DND-41 (cell line): ENCODE data around the gene AJAP1.

Experiments used
- ATAC-seq: fragments of 200-7000 bp; cut with Tn5 transposase; 3 replicates; pipeline ENCODE4 v1.9.1; 2021; ENCODE audit warnings: low read depth; ENCODE audit not compliant: insufficient read depth
- DNase-seq: peaks from one replicate; pipeline ENCODE4 v3.0.0-alpha.2; 2020
- H2AFZ ChIP-seq: 2 replicates; pipeline ENCODE4 v1.6.0; 2012; ENCODE audit warnings: low read depth, low read length
- H3K27ac ChIP-seq: 2 replicates; pipeline ENCODE4 v1.5.1; 2012; ENCODE audit warnings: low read length, inconsistent platforms
- H3K27me3 ChIP-seq: fragments of 200-600 bp; sonication (generic); 2 replicates; pipeline ENCODE4 v1.6.0; 2012; ENCODE audit warnings: low read length, mild to moderate bottlenecking, inconsistent platforms; ENCODE audit not compliant: insufficient read depth, poor library complexity
- H3K36me3 ChIP-seq: 2 replicates; pipeline ENCODE4 v1.5.1; 2012; ENCODE audit warnings: low read length, inconsistent platforms; ENCODE audit not compliant: insufficient read depth
- H3K4me1 ChIP-seq: 2 replicates; pipeline ENCODE4 v1.5.1; 2012; ENCODE audit warnings: mild to moderate bottlenecking, low read length; ENCODE audit not compliant: insufficient read depth
- H3K4me2 ChIP-seq: 2 replicates; pipeline ENCODE4 v1.6.0; 2012; ENCODE audit warnings: mild to moderate bottlenecking, moderate library complexity, low read length, inconsistent platforms; ENCODE audit not compliant: insufficient read depth
- H3K4me3 ChIP-seq, 2 experiments: fragments of 200-600 bp in 1 of 2; shearing (Covaris generic) in 1 of 2; 2 replicates each; pipeline ENCODE4 v1.5.1; 2012 to 2016; ENCODE audit warnings: inconsistent platforms in 2 of 2, low read length in 2 of 2, mild to moderate bottlenecking in 2 of 2, low read depth in 1 of 2, moderate library complexity in 1 of 2
- H3K79me2 ChIP-seq: 2 replicates; pipeline ENCODE4 v1.6.0; 2012; ENCODE audit warnings: low read length, inconsistent platforms; ENCODE audit not compliant: insufficient read depth
- H3K9ac ChIP-seq: 2 replicates; pipeline ENCODE4 v1.6.0; 2012; ENCODE audit warnings: low read depth, mild to moderate bottlenecking, inconsistent platforms, low read length, moderate library complexity
- H3K9me3 ChIP-seq: 2 replicates; pipeline ENCODE4 v1.5.1; 2012; ENCODE audit warnings: low read length, moderate library complexity, mild to moderate bottlenecking, inconsistent platforms; ENCODE audit not compliant: insufficient read depth, severe bottlenecking
- H4K20me1 ChIP-seq: 2 replicates; pipeline ENCODE4 v1.6.0; 2012; ENCODE audit warnings: low read length; ENCODE audit not compliant: insufficient read depth
- CTCF ChIP-seq: IDR thresholded peaks from 2 replicates; pipeline ENCODE4 v1.5.1; 2012; ENCODE audit warnings: borderline replicate concordance, low read length, moderate library complexity, mild to moderate bottlenecking; ENCODE audit not compliant: poor library complexity, severe bottlenecking; ENCODE audit errors: extremely low read depth
- EZH2 ChIP-seq: IDR thresholded peaks from 3 replicates; pipeline ENCODE4 v1.6.1; 2012; ENCODE audit warnings: borderline replicate concordance, low read depth, mild to moderate bottlenecking, moderate library complexity, low read length, inconsistent platforms; ENCODE audit not compliant: severe bottlenecking

Gene AJAP1

GRCh38 chr1:4626061-4626460 is 28.3 kb upstream of the AJAP1 start:
- no peaks in the 10 kb centered on the region for H3K36me3 ChIP-seq
- H3K4me3 ChIP-seq, result no peak overlapping the region
- no peak for DNase-seq
- H2AFZ ChIP-seq, result no peak overlapping the region
- no peak overlapping the region for H3K9ac ChIP-seq
- no peaks in the 10 kb centered on the region for H3K9me3 ChIP-seq
- no peaks in the 10 kb centered on the region for H3K79me2 ChIP-seq
- ATAC-seq, result no peak
- no peak overlapping the region for H3K27ac ChIP-seq
- no peaks in the 10 kb centered on the region for H4K20me1 ChIP-seq
- TF ChIP-seq CTCF (no peak), EZH2 (no peak)
- H3K4me2 ChIP-seq, result no peak overlapping the region
- H3K4me1 ChIP-seq, result no peaks in the 10 kb centered on the region
- no peaks in the 10 kb centered on the region for H3K27me3 ChIP-seq

- ATAC-seq, result no peak
- Histone ChIP-seq H3K27ac (no peak overlapping the region), H3K9ac (no peak overlapping the region), H3K9me3 (no peaks in the 10 kb centered on the region), H3K4me2 (no peak overlapping the region), H3K4me1 (no peaks in the 10 kb centered on the region), H3K27me3 (no peaks in the 10 kb centered on the region), H2AFZ (no peak overlapping the region), H4K20me1 (no peaks in the 10 kb centered on the region), H3K79me2 (no peaks in the 10 kb centered on the region), H3K36me3 (no peaks in the 10 kb centered on the region), H3K4me3 (no peak overlapping the region)
- TF ChIP-seq CTCF, result no peak
- no peak for TF ChIP-seq EZH2
- DNase-seq, result no peak
These were observed 27.7 kb upstream of the AJAP1 start for GRCh38 chr1:4626560-4627319.

- Histone ChIP-seq H3K27me3 (no peaks in the 10 kb centered on the region), H3K27ac (no peak overlapping the region), H3K79me2 (no peaks in the 10 kb centered on the region), H3K4me1 (no peaks in the 10 kb centered on the region), H2AFZ (no peak overlapping the region), H3K4me3 (no peak overlapping the region), H3K36me3 (no peaks in the 10 kb centered on the region), H3K4me2 (no peak overlapping the region), H3K9me3 (no peaks in the 10 kb centered on the region), H4K20me1 (no peaks in the 10 kb centered on the region), H3K9ac (no peak overlapping the region)
- peak; percentile 20 for TF ChIP-seq CTCF
- no peak for TF ChIP-seq EZH2
- ATAC-seq, result no peak
- no peak for DNase-seq
These were observed 27.1 kb upstream of the AJAP1 start for GRCh38 chr1:4627353-4627752.
